Smooth muscle cell of trachea (primary cell): ENCODE data around the gene KCTD12. TPM values are rescaled to one million over a fixed set of nuclear protein-coding genes. Genes with fewer than 3 reads are reported as not detected.

Source experiments
- total RNA-seq: library from RNA; depleted of rRNA; stranded (reverse); fragments of >200 nt; gene quantifications from 2 replicates; pipeline ENCODE4 v1.2.1, GENCODE V29; 2014

The KCTD12 gene
- total RNA-seq: 64.7 and 78.5 TPM in 2 replicates

GRCh38 chr13:76886292-76887075, at the start of gene KCTD12:
Gene KCTD12 (minus strand): TSS chr13:76886405. CDS start chr13:76886148, 257 bp downstream.

Other genes starting within 250 kb of the KCTD12 start
- not detected in 2 replicates for gene ACOD1, start 62.1 kb upstream of the KCTD12 start, total RNA-seq
- 35.4 and 36.1 TPM in 2 replicates for gene CLN5, start 105.7 kb upstream of the KCTD12 start, total RNA-seq
- gene FBXL3, start 140.8 kb upstream of the KCTD12 start, total RNA-seq: 70.5 and 74.5 TPM in 2 replicates